Measurements from ENCODE around the gene ACACB.

The ACACB gene

GRCh38 chr12:109223211-109223610 is 106.8 kb downstream of the ACACB start:
- Histone ChIP-seq H3K9me3 (ENCODE audit: control insufficient read depth, low read length) (no peaks in the 10 kb centered on the region), H3K4me1 (ENCODE audit: control insufficient read depth, insufficient read depth, low read length, poor library complexity, severe bottlenecking) (no peaks in the 10 kb centered on the region), H3K27ac (ENCODE audit: insufficient read depth, low read length, poor library complexity, severe bottlenecking) (no peak overlapping the region), H3K4me3 (ENCODE audit: insufficient read depth, low read depth, low read length, poor library complexity, severe bottlenecking) (no peak overlapping the region), H3K27me3 (replicated peaks; ENCODE audit: control insufficient read depth, insufficient read depth, low read length, poor library complexity, severe bottlenecking) (no peaks in the 10 kb centered on the region), H3K36me3 (ENCODE audit: control insufficient read depth, insufficient read depth, low read length) (no peaks in the 10 kb centered on the region)
- DNase-seq: no peak

GRCh38 chr12:109223868-109224267 is 107.5 kb downstream of the ACACB start:
- no peaks in the 10 kb centered on the region for H3K36me3 ChIP-seq (ENCODE audit: control insufficient read depth, insufficient read depth, low read length)
- H3K27me3 ChIP-seq (replicated peaks; ENCODE audit: control insufficient read depth, insufficient read depth, low read length, poor library complexity, severe bottlenecking): no peaks in the 10 kb centered on the region
- no peaks in the 10 kb centered on the region for H3K9me3 ChIP-seq (ENCODE audit: control insufficient read depth, low read length)
- no peak overlapping the region for H3K4me3 ChIP-seq (ENCODE audit: insufficient read depth, low read depth, low read length, poor library complexity, severe bottlenecking)
- H3K4me1 ChIP-seq (ENCODE audit: control insufficient read depth, insufficient read depth, low read length, poor library complexity, severe bottlenecking): no peaks in the 10 kb centered on the region
- DNase-seq: no peak
- H3K27ac ChIP-seq (ENCODE audit: insufficient read depth, low read length, poor library complexity, severe bottlenecking): no peak overlapping the region

GRCh38 chr12:109228664-109229063 is 112.3 kb downstream of the ACACB start:
- Histone ChIP-seq H3K36me3 (ENCODE audit: control insufficient read depth, insufficient read depth, low read length) (peaks cover 3% of the 10 kb centered on the region), H3K9me3 (ENCODE audit: control insufficient read depth, low read length) (no peaks in the 10 kb centered on the region), H3K27me3 (replicated peaks; ENCODE audit: control insufficient read depth, insufficient read depth, low read length, poor library complexity, severe bottlenecking) (no peaks in the 10 kb centered on the region), H3K4me3 (ENCODE audit: insufficient read depth, low read depth, low read length, poor library complexity, severe bottlenecking) (no peak overlapping the region), H3K4me1 (ENCODE audit: control insufficient read depth, insufficient read depth, low read length, poor library complexity, severe bottlenecking) (no peaks in the 10 kb centered on the region), H3K27ac (ENCODE audit: insufficient read depth, low read length, poor library complexity, severe bottlenecking) (no peak overlapping the region)
- DNase-seq: no peak

- Histone ChIP-seq H3K36me3 (ENCODE audit: control insufficient read depth, insufficient read depth, low read length) (peaks cover 5% of the 10 kb centered on the region), H3K27me3 (replicated peaks; ENCODE audit: control insufficient read depth, insufficient read depth, low read length, poor library complexity, severe bottlenecking) (no peaks in the 10 kb centered on the region), H3K9me3 (ENCODE audit: control insufficient read depth, low read length) (no peaks in the 10 kb centered on the region), H3K4me3 (ENCODE audit: insufficient read depth, low read depth, low read length, poor library complexity, severe bottlenecking) (no peak overlapping the region), H3K4me1 (ENCODE audit: control insufficient read depth, insufficient read depth, low read length, poor library complexity, severe bottlenecking) (no peaks in the 10 kb centered on the region), H3K27ac (ENCODE audit: insufficient read depth, low read length, poor library complexity, severe bottlenecking) (no peak overlapping the region)
- no peak for DNase-seq
Observed at GRCh38 chr12:109230193-109230592, 113.8 kb downstream of the ACACB start.

GRCh38 chr12:109232731-109233130 is 116.3 kb downstream of the ACACB start:
- no peak overlapping the region for H3K27ac ChIP-seq (ENCODE audit: insufficient read depth, low read length, poor library complexity, severe bottlenecking)
- H3K27me3 ChIP-seq (replicated peaks; ENCODE audit: control insufficient read depth, insufficient read depth, low read length, poor library complexity, severe bottlenecking): no peaks in the 10 kb centered on the region
- DNase-seq: no peak
- no peaks in the 10 kb centered on the region for H3K4me1 ChIP-seq (ENCODE audit: control insufficient read depth, insufficient read depth, low read length, poor library complexity, severe bottlenecking)
- H3K36me3 ChIP-seq (ENCODE audit: control insufficient read depth, insufficient read depth, low read length): peaks cover 5% of the 10 kb centered on the region
- H3K9me3 ChIP-seq (ENCODE audit: control insufficient read depth, low read length): no peaks in the 10 kb centered on the region
- H3K4me3 ChIP-seq (ENCODE audit: insufficient read depth, low read depth, low read length, poor library complexity, severe bottlenecking): no peak overlapping the region

DNA sequence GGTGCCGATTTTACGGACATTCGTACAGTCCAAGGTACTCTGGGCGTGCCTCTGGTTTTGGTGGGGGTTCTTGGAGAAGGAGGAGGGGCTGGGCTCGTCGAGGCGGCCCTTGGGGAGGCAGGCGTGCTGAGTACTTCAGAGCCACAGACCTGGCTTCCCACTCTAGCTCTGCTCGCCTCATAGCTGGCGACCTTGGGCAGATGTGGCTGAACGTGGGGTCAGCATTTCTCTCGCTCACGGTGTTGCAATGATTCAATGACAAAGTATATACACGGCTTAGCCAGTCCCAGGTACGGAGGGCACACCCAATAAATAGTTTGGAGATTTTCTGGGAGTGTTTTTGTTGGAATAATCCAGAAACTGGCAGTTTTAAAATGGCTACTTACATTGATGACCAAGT is 117.6 kb downstream of the ACACB start:
- H3K4me1 ChIP-seq (ENCODE audit: control insufficient read depth, insufficient read depth, low read length, poor library complexity, severe bottlenecking): no peaks in the 10 kb centered on the region
- no peaks in the 10 kb centered on the region for H3K27me3 ChIP-seq (replicated peaks; ENCODE audit: control insufficient read depth, insufficient read depth, low read length, poor library complexity, severe bottlenecking)
- no peak overlapping the region for H3K4me3 ChIP-seq (ENCODE audit: insufficient read depth, low read depth, low read length, poor library complexity, severe bottlenecking)
- H3K9me3 ChIP-seq (ENCODE audit: control insufficient read depth, low read length): no peaks in the 10 kb centered on the region
- peaks cover 5% of the 10 kb centered on the region for H3K36me3 ChIP-seq (ENCODE audit: control insufficient read depth, insufficient read depth, low read length)
- no peak for DNase-seq
- H3K27ac ChIP-seq (ENCODE audit: insufficient read depth, low read length, poor library complexity, severe bottlenecking): no peak overlapping the region

GRCh38 chr12:109236257-109236656 is 119.9 kb downstream of the ACACB start:
- Histone ChIP-seq H3K27ac (ENCODE audit: insufficient read depth, low read length, poor library complexity, severe bottlenecking) (no peak overlapping the region), H3K9me3 (ENCODE audit: control insufficient read depth, low read length) (no peaks in the 10 kb centered on the region), H3K36me3 (ENCODE audit: control insufficient read depth, insufficient read depth, low read length) (peaks cover 14% of the 10 kb centered on the region), H3K27me3 (replicated peaks; ENCODE audit: control insufficient read depth, insufficient read depth, low read length, poor library complexity, severe bottlenecking) (no peaks in the 10 kb centered on the region), H3K4me3 (ENCODE audit: insufficient read depth, low read depth, low read length, poor library complexity, severe bottlenecking) (no peak overlapping the region), H3K4me1 (ENCODE audit: control insufficient read depth, insufficient read depth, low read length, poor library complexity, severe bottlenecking) (no peaks in the 10 kb centered on the region)
- no peak for DNase-seq

DNA sequence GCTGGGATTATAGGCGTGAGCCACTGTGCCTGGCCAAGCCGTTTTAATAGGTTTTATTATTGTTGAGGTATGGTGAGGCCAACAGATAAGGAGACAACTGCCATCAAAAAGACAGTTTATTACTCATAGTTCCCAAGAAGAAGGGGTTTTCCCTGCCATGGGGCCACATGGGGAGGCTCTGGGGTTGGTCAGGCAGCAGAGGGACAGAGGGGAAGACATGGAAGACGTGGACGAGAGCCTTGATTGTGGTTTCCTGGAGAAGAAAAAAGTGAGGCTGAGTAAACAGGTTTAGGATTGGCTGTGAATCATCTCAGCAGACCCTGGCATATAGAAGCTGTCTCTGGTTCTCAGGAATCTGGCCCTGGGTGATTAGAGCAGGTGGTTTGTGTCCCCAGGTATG is 122.8 kb downstream of the ACACB start:
- no peak for DNase-seq
- Histone ChIP-seq H3K27ac (ENCODE audit: insufficient read depth, low read length, poor library complexity, severe bottlenecking) (no peak overlapping the region), H3K27me3 (replicated peaks; ENCODE audit: control insufficient read depth, insufficient read depth, low read length, poor library complexity, severe bottlenecking) (no peaks in the 10 kb centered on the region), H3K4me1 (ENCODE audit: control insufficient read depth, insufficient read depth, low read length, poor library complexity, severe bottlenecking) (no peaks in the 10 kb centered on the region), H3K36me3 (ENCODE audit: control insufficient read depth, insufficient read depth, low read length) (peaks cover 26% of the 10 kb centered on the region), H3K9me3 (ENCODE audit: control insufficient read depth, low read length) (no peaks in the 10 kb centered on the region), H3K4me3 (ENCODE audit: insufficient read depth, low read depth, low read length, poor library complexity, severe bottlenecking) (no peak overlapping the region)

DNA sequence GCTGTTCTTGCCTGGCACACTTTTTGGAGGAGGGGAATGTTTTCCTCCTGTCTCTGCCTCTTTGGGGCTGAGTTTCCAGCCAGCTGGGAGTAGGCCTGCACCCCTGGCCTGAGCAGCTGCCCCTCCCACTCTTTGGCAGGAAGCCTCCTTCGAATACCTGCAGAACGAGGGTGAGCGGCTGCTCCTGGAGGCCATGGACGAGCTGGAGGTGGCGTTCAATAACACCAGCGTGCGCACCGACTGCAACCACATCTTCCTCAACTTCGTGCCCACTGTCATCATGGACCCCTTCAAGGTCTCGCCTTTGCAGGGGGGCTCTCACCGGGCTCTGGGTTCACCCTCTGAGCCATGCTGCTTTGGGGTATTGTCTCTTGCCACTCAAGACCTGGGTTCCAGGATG is 123.3 kb downstream of the ACACB start:
- Histone ChIP-seq H3K4me3 (ENCODE audit: insufficient read depth, low read depth, low read length, poor library complexity, severe bottlenecking) (no peak overlapping the region), H3K36me3 (ENCODE audit: control insufficient read depth, insufficient read depth, low read length) (peaks cover 26% of the 10 kb centered on the region), H3K27me3 (replicated peaks; ENCODE audit: control insufficient read depth, insufficient read depth, low read length, poor library complexity, severe bottlenecking) (no peaks in the 10 kb centered on the region), H3K27ac (ENCODE audit: insufficient read depth, low read length, poor library complexity, severe bottlenecking) (no peak overlapping the region), H3K4me1 (ENCODE audit: control insufficient read depth, insufficient read depth, low read length, poor library complexity, severe bottlenecking) (no peaks in the 10 kb centered on the region), H3K9me3 (ENCODE audit: control insufficient read depth, low read length) (no peaks in the 10 kb centered on the region)
- DNase-seq: no peak

GRCh38 chr12:109240365-109240764 is 124.0 kb downstream of the ACACB start:
- peaks cover 26% of the 10 kb centered on the region for H3K36me3 ChIP-seq (ENCODE audit: control insufficient read depth, insufficient read depth, low read length)
- H3K27me3 ChIP-seq (replicated peaks; ENCODE audit: control insufficient read depth, insufficient read depth, low read length, poor library complexity, severe bottlenecking): no peaks in the 10 kb centered on the region
- no peaks in the 10 kb centered on the region for H3K4me1 ChIP-seq (ENCODE audit: control insufficient read depth, insufficient read depth, low read length, poor library complexity, severe bottlenecking)
- DNase-seq: no peak
- no peak overlapping the region for H3K4me3 ChIP-seq (ENCODE audit: insufficient read depth, low read depth, low read length, poor library complexity, severe bottlenecking)
- no peaks in the 10 kb centered on the region for H3K9me3 ChIP-seq (ENCODE audit: control insufficient read depth, low read length)
- no peak overlapping the region for H3K27ac ChIP-seq (ENCODE audit: insufficient read depth, low read length, poor library complexity, severe bottlenecking)

DNA sequence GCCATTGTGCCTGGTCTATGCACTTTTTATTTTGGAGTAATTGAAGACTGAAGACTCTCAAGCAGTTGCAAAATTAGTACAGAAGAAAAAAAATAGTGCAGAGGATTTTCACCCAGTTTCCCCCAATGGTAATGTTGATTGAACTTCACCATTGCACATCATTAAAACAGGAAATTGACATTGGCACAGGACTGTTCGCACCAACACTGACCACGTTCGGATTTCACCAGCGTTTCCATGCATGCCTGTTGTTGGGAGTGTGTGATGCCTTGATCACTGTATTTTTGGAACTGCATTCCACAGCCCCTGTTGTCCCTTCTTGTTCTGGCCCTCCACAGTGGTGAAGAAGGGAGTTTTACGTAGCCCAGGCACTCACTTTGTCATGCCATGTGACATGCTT is 125.5 kb downstream of the ACACB start:
- H3K4me1 ChIP-seq (ENCODE audit: control insufficient read depth, insufficient read depth, low read length, poor library complexity, severe bottlenecking): no peaks in the 10 kb centered on the region
- H3K9me3 ChIP-seq (ENCODE audit: control insufficient read depth, low read length): no peaks in the 10 kb centered on the region
- H3K4me3 ChIP-seq (ENCODE audit: insufficient read depth, low read depth, low read length, poor library complexity, severe bottlenecking): no peak overlapping the region
- H3K27ac ChIP-seq (ENCODE audit: insufficient read depth, low read length, poor library complexity, severe bottlenecking): no peak overlapping the region
- DNase-seq: no peak
- no peaks in the 10 kb centered on the region for H3K27me3 ChIP-seq (replicated peaks; ENCODE audit: control insufficient read depth, insufficient read depth, low read length, poor library complexity, severe bottlenecking)
- H3K36me3 ChIP-seq (ENCODE audit: control insufficient read depth, insufficient read depth, low read length): peaks cover 26% of the 10 kb centered on the region
